K562 (cell line): Measurements from ENCODE around the gene TFF2. TPM values are rescaled to one million over a fixed set of nuclear protein-coding genes. Genes with fewer than 3 reads are reported as not detected.

ENCODE experiments used
- ATAC-seq: fragments of 200-7000 bp; cut with Tn5 transposase; 3 replicates; pipeline ENCODE4 v1.9.1; 2020; ENCODE audit warnings: moderate library complexity
- BruUV-seq: library from RNA; stranded (reverse); fragments of 400-500 nt; replicated peaks from 2 replicates; lab custom pipeline; 2021; lab: Mats Ljungman, UMichigan
- CTCF ChIA-PET: fragments of 300-600 bp; formaldehyde crosslinking; extraction: SDS; loops from one replicate; lab custom pipeline; 2021; ENCODE audit warnings: low intra/inter-chr PET ratio; lab: Yijun Ruan, JAX
- POLR2A ChIA-PET: fragments of 300-600, 350-650 bp; sonication (Branson Sonifier 250); formaldehyde crosslinking; extraction: SDS; loops from one replicate; lab custom pipeline; 2021; ENCODE audit warnings: antibody characterized with exemption, inconsistent platforms; lab: Yijun Ruan, JAX
- DNase-seq, 4 experiments: peaks; one replicate each; pipeline versions ENCODE4 v3.0.0 to v3.0.0-alpha.2; 2011 to 2018; ENCODE audit warnings: low spot score in 3 of 4, mixed read lengths in 3 of 4; ENCODE audit errors: extremely low read depth in 1 of 4
- FAIRE-seq: peaks from 2 replicates; lab custom pipeline; 2011; peaks lifted over from hg19 to GRCh38; lab: Jason Lieb, UNC
- H2AFZ ChIP-seq: 2 replicates; pipeline ENCODE4 v1.6.0; 2011; ENCODE audit warnings: low read depth, low read length, control low read depth, inconsistent platforms
- H3K27ac ChIP-seq: fragments of 200-600 bp; 3 replicates; pipeline ENCODE4 v1.8.0; 2011; ENCODE audit warnings: low read depth, mild to moderate bottlenecking, control low read depth, inconsistent platforms, low read length, moderate library complexity, mixed read lengths; ENCODE audit errors: extremely low read depth
- H3K27me3 ChIP-seq, 2 experiments: fragments of 300-600 bp in 1 of 2; 2 replicates in 1 of 2; 3 replicates in 1 of 2; pipeline versions ENCODE4 v1.6.0 to v1.8.0; 2011; ENCODE audit warnings: inconsistent platforms in 2 of 2, low read length in 2 of 2, mild to moderate bottlenecking in 1 of 2, mixed read lengths in 1 of 2, moderate library complexity in 1 of 2; ENCODE audit not compliant: control insufficient read depth in 2 of 2, insufficient read depth in 2 of 2
- H3K36me3 ChIP-seq: fragments of 300-600 bp; 3 replicates; pipeline ENCODE4 v1.8.0; 2011; ENCODE audit warnings: mild to moderate bottlenecking, low read length, inconsistent platforms; ENCODE audit not compliant: control insufficient read depth, insufficient read depth
- H3K4me1 ChIP-seq, 2 experiments: fragments of 200-600 bp in 1 of 2; replicated peaks in 1 of 2; 2 replicates in 1 of 2; 3 replicates in 1 of 2; pipeline versions ENCODE4 v1.5.1 to v1.8.0; 2011; ENCODE audit warnings: inconsistent platforms in 2 of 2, low read length in 2 of 2, mild to moderate bottlenecking in 1 of 2, mixed read lengths in 1 of 2, moderate library complexity in 1 of 2; ENCODE audit not compliant: control insufficient read depth in 2 of 2, insufficient read depth in 2 of 2
- H3K4me2 ChIP-seq: 2 replicates; pipeline ENCODE4 v1.6.1; 2011; ENCODE audit warnings: low read length, control low read depth, inconsistent platforms, mixed read lengths; ENCODE audit not compliant: insufficient read depth
- H3K4me3 ChIP-seq: fragments of 200-600 bp; sonication (generic), shearing (Covaris generic); 2 replicates; pipeline ENCODE4 v1.5.1; 2016; ENCODE audit warnings: control low read depth, inconsistent platforms
- H3K79me2 ChIP-seq: fragments of 200-600 bp; 3 replicates; pipeline ENCODE4 v1.8.0; 2011; ENCODE audit warnings: low read length, inconsistent platforms; ENCODE audit not compliant: control insufficient read depth, insufficient read depth
- H3K9ac ChIP-seq, 2 experiments: 2 replicates each; pipeline versions ENCODE4 v1.6.0 to v1.6.1; 2011; ENCODE audit warnings: low read depth in 2 of 2, low read length in 2 of 2, control low read depth in 1 of 2, inconsistent platforms in 1 of 2, mild to moderate bottlenecking in 1 of 2, mixed read lengths in 1 of 2; ENCODE audit not compliant: insufficient read depth in 1 of 2
- H3K9me1 ChIP-seq: one replicate; pipeline ENCODE4 v1.6.0; 2011; ENCODE audit warnings: inconsistent platforms, mild to moderate bottlenecking, low read length, moderate library complexity; ENCODE audit not compliant: control insufficient read depth, insufficient read depth
- H3K9me3 ChIP-seq: replicated peaks from 2 replicates; pipeline ENCODE4 v1.5.1; 2011; ENCODE audit warnings: low read depth, low read length, inconsistent platforms; ENCODE audit not compliant: control insufficient read depth, insufficient read depth
- H4K20me1 ChIP-seq: replicated peaks from 2 replicates; pipeline ENCODE4 v1.6.1; 2011; ENCODE audit warnings: low read length, inconsistent platforms, mixed read lengths; ENCODE audit not compliant: control insufficient read depth, insufficient read depth
- C11orf30 ChIP-seq: fragments of 450-650 bp; IDR thresholded peaks from 2 replicates; pipeline ENCODE4 v1.6.1; 2016; ENCODE audit warnings: low read depth, mild to moderate bottlenecking
- DIDO1 ChIP-seq: fragments of 450-650 bp; IDR thresholded peaks from 2 replicates; pipeline ENCODE4 v1.6.1; 2016; ENCODE audit warnings: low read depth, missing biosample characterization, missing genetic modification characterization
- MTA1 ChIP-seq: fragments of 450-650 bp; IDR thresholded peaks from 2 replicates; pipeline ENCODE4 v1.6.1; 2017; ENCODE audit warnings: borderline replicate concordance
- NR2C2 ChIP-seq, 2 experiments: fragments of 200-800 bp in 1 of 2; sonication (Bioruptor generic) in 1 of 2; sonication (generic) in 1 of 2; formaldehyde crosslinking in 1 of 2; IDR thresholded peaks; 2 replicates each; pipeline versions ENCODE4 v1.6.1 to v1.8.0; 2016 to 2022; ENCODE audit warnings: mild to moderate bottlenecking in 1 of 2, missing compliant biosample characterization in 1 of 2, missing genetic modification characterization in 1 of 2, missing genetic modification reagents in 1 of 2
- RBFOX2 ChIP-seq: fragments of 200-400 bp; formaldehyde crosslinking; IDR thresholded peaks from 2 replicates; pipeline ENCODE4 v1.6.1; 2017; ENCODE audit warnings: low read depth, mild to moderate bottlenecking, low read length, moderate library complexity
- ZBTB2 ChIP-seq: fragments of 450-650 bp; IDR thresholded peaks from 2 replicates; pipeline ENCODE4 v1.6.1; 2016; ENCODE audit warnings: antibody characterized with exemption
- ZBTB40 ChIP-seq, 2 experiments: fragments of 450-650 bp in 1 of 2; sonication (generic) in 1 of 2; formaldehyde crosslinking in 1 of 2; IDR thresholded peaks; 2 replicates each; pipeline versions ENCODE4 v1.7.1 to v1.9.0; 2016 to 2022; ENCODE audit warnings: inconsistent platforms in 1 of 2, mild to moderate bottlenecking in 1 of 2, missing genetic modification reagents in 1 of 2
- ZNF75A ChIP-seq: fragments of 450-650 bp; formaldehyde crosslinking; IDR thresholded peaks from 2 replicates; pipeline ENCODE4 v1.4.0; 2020; ENCODE audit warnings: mild to moderate bottlenecking
- WGBS: fragments of 100-300 bp; shearing (Covaris generic); methylation state at CpG from one replicate; pipeline ENCODE4 v1.1.6; 2016; ENCODE audit warnings: low coverage, mixed read lengths; ENCODE audit not compliant: insufficient coverage; ENCODE audit errors: missing lambda C conversion rate; 5-methylcytosine and 5-hydroxymethylcytosine counted together
- in situ Hi-C: fragments of 300-500 bp; cut with MboI; formaldehyde crosslinking; loops from 4 replicates; pipeline ENCODE4 v1.15.0; 2018; ENCODE audit warnings: inconsistent platforms, mixed read lengths
- intact Hi-C: fragments of 100-400 bp; cut with micrococcal nuclease; formaldehyde crosslinking; loops from 2 replicates; pipeline ENCODE4 v1.14.2; 2022
- polyA plus RNA-seq, 8 experiments: library from polyadenylated mRNA; depleted of rRNA in 4 of 8; stranded (reverse) in 5 of 8; unstranded in 3 of 8; fragments of >200 nt; fragmentation: Nextera tagmentation in 2 of 8; fragmentation: Illumina TruSeq in 1 of 8; extraction: Ambion mirVana in 2 of 8; extraction: Trizol in 1 of 8; gene quantifications; 2 replicates each; pipeline versions ENCODE4 v1.2.1 to v1.2.3, GENCODE V29; 2011 to 2014; ENCODE audit warnings: inconsistent platforms in 1 of 8, missing spikeins in 1 of 8
- total RNA-seq, 7 experiments: library from RNA; depleted of rRNA in 6 of 7; stranded (reverse); fragments of >200 nt in 6 of 7; fragmentation: Illumina TruSeq in 2 of 7; extraction: Trizol in 2 of 7; gene quantifications; 2 replicates each; pipeline versions ENCODE4 v1.2.1 to v1.2.3, GENCODE V29; 2011 to 2021; ENCODE audit warnings: low replicate concordance in 1 of 7

The TFF2 gene
- total and polyA plus RNA-seq, 9 of the 15 experiments (the other 6 are each of a cell fraction or from before 2014, with no cell fraction given) = not detected

- TF ChIP-seq ZBTB2 = no peak
- no peak for TF ChIP-seq DIDO1 (tag)
- no peak for TF ChIP-seq NR2C2 (CRISPR knock-in tag; IDR thresholded peaks at IDR 0.05)
- TF ChIP-seq NR2C2 (tag; IDR thresholded peaks at IDR 0.05) = peak; percentile 73
These were observed 35.4 kb downstream of the TFF2 start, which contains the start of gene TFF3 (continued) for GRCh38 chr21:42315296-42315891.

GRCh38 chr21:42314616-42315295 lies 36.0 kb downstream of the TFF2 start:
- under 1% methylated on average over 6 of the region's 6 CpGs for WGBS
- Histone ChIP-seq H2AFZ (no peak overlapping the region), H3K79me2 (no peaks in the 10 kb centered on the region), H3K27me3 (peaks cover 56 to 90% of the 10 kb centered on the region in 2 experiments), H3K9me1 (no peaks in the 10 kb centered on the region), H4K20me1 (peaks cover 22% of the 10 kb centered on the region), H3K27ac (no peak overlapping the region), H3K4me1 (peaks cover 0 to 7% of the 10 kb centered on the region in 2 experiments; a peak in 1 of 5 replicates), H3K4me2 (no peak overlapping the region), H3K9ac (no peak overlapping the region), H3K4me3 (no peak overlapping the region), H3K9me3 (no peaks in the 10 kb centered on the region), H3K36me3 (no peaks in the 10 kb centered on the region)
- ChIA-PET CTCF (no interaction called here), POLR2A (interaction anchor here (0.6 to 2.1 kb wide), 3 partner anchors 10 to 930 kb away, joined by 3 to 8 read pairs (median 3); no protein-coding TSS in a partner anchor)
- BruUV-seq = no TSS peak
- in situ Hi-C loops (loop anchor here (10.0 kb wide), 1 partner anchor 130 kb away; no protein-coding TSS in a partner anchor), intact Hi-C loops (no loop called here)
- ATAC-seq (no peak), DNase-seq (no peak), FAIRE-seq (no peak)
- TF ChIP-seq RBFOX2 = no peak
- no peak for TF ChIP-seq MTA1
- TF ChIP-seq ZBTB40 (IDR thresholded peaks at IDR 0.05) = no peak
- no peak for TF ChIP-seq ZBTB40 (CRISPR knock-in tag; IDR thresholded peaks at IDR 0.05)
- TF ChIP-seq C11orf30 = no peak
- TF ChIP-seq ZNF75A (CRISPR knock-in tag) = no peak
